Parathyroid adenoma (tissue), 2 donors: ENCODE results near the gene FZD1.
"Not testable (repeated sequence)": the region's sequence is repeated elsewhere in the genome, so short reads cannot be mapped to it uniquely, and the experiment has no call there.

ENCODE experiments used
- H2AFZ ChIP-seq: fragments of 300-600 bp; sonication (generic); one replicate; pipeline ENCODE4 v1.7.0; 2017; ENCODE audit warnings: antibody characterized with exemption, mild to moderate bottlenecking
- H3K27ac ChIP-seq: fragments of 300-600 bp; sonication (generic); one replicate; pipeline ENCODE4 v1.7.0; 2017
- H3K27me3 ChIP-seq: fragments of 300-600 bp; sonication (generic); one replicate; pipeline ENCODE4 v1.7.0; 2017; ENCODE audit warnings: low read length; ENCODE audit not compliant: control insufficient read depth, insufficient read depth
- H3K36me3 ChIP-seq: fragments of 300-600 bp; sonication (generic); one replicate; pipeline ENCODE4 v1.7.0; 2017; ENCODE audit warnings: low read length; ENCODE audit not compliant: control insufficient read depth, insufficient read depth
- H3K4me1 ChIP-seq: fragments of 300-600 bp; sonication (generic); one replicate; pipeline ENCODE4 v1.7.0; 2017; ENCODE audit warnings: control low read depth
- H3K4me2 ChIP-seq: fragments of 300-600 bp; sonication (generic); one replicate; pipeline ENCODE4 v1.7.0; 2017; ENCODE audit warnings: low read length
- H3K4me3 ChIP-seq: fragments of 300-600 bp; sonication (generic); one replicate; pipeline ENCODE4 v1.7.0; 2017; ENCODE audit warnings: low read depth, low read length
- H3K79me2 ChIP-seq: fragments of 300-600 bp; sonication (generic); one replicate; pipeline ENCODE4 v1.7.0; 2017; ENCODE audit warnings: control low read depth
- H3K9ac ChIP-seq: fragments of 300-600 bp; sonication (generic); one replicate; pipeline ENCODE4 v1.7.0; 2017; ENCODE audit warnings: mild to moderate bottlenecking
- H3K9me3 ChIP-seq: fragments of 300-600 bp; sonication (generic); one replicate; pipeline ENCODE4 v1.7.0; 2017; ENCODE audit warnings: low read length; ENCODE audit not compliant: control insufficient read depth
- TF ChIP-seq, protein P1 (sequence below): fragments of 300-600 bp; sonication (generic); IDR thresholded peaks from one replicate; pipeline ENCODE4 v1.7.0; 2017; ENCODE audit warnings: antibody characterized with exemption, mild to moderate bottlenecking
- donor health status: primary hyperparathyroidism.

The FZD1 gene

DNA sequence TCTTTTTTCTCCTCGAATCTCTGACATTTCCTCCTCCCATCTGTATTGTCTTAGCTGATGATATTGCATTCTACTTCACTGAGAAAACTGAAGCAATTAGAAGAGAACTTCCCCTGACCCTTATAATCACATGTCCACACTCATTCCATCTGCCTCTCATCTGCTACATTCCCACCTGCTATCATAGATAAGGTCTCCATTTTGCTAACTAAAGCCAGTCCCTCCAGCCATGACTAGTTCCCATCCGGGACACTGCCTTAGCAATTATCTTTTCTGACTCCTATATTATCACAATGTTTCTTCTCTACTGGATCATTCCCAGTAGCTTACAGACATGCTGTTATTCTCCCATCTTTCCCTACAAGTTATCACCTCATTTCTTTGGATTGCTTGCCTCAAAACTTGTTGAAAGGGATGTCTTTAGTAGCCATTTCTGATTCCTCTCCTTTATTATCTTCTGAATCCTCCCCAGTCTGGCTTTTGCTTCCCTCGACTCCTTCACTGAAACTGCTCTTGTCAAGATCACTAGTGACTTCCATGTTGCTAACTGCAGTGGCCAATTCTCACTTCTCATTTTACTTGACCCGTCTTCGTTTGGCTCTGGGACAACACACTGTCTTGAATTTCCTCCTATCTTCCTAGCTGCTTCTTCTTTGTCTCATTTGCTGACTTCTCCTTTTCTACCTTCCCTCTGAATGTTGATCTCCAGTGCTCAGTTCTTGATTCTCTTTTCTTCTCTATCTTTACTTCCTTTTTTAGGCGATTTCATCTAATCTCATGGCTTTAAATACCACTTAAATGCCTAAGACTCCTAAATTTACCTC is 35.9 kb downstream of the FZD1 start:
- TF ChIP-seq, protein P1, sequence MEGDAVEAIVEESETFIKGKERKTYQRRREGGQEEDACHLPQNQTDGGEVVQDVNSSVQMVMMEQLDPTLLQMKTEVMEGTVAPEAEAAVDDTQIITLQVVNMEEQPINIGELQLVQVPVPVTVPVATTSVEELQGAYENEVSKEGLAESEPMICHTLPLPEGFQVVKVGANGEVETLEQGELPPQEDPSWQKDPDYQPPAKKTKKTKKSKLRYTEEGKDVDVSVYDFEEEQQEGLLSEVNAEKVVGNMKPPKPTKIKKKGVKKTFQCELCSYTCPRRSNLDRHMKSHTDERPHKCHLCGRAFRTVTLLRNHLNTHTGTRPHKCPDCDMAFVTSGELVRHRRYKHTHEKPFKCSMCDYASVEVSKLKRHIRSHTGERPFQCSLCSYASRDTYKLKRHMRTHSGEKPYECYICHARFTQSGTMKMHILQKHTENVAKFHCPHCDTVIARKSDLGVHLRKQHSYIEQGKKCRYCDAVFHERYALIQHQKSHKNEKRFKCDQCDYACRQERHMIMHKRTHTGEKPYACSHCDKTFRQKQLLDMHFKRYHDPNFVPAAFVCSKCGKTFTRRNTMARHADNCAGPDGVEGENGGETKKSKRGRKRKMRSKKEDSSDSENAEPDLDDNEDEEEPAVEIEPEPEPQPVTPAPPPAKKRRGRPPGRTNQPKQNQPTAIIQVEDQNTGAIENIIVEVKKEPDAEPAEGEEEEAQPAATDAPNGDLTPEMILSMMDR: no peak
- Histone ChIP-seq H3K4me2 (no peak overlapping the region), H3K27me3 (no peaks in the 10 kb centered on the region), H3K9ac (no peak overlapping the region), H3K4me3 (no peak overlapping the region), H3K9me3 (no peaks in the 10 kb centered on the region), H3K79me2 (no peaks in the 10 kb centered on the region), H2AFZ (no peak overlapping the region), H3K4me1 (no peaks in the 10 kb centered on the region), H3K27ac (no peak overlapping the region), H3K36me3 (no peaks in the 10 kb centered on the region)

DNA sequence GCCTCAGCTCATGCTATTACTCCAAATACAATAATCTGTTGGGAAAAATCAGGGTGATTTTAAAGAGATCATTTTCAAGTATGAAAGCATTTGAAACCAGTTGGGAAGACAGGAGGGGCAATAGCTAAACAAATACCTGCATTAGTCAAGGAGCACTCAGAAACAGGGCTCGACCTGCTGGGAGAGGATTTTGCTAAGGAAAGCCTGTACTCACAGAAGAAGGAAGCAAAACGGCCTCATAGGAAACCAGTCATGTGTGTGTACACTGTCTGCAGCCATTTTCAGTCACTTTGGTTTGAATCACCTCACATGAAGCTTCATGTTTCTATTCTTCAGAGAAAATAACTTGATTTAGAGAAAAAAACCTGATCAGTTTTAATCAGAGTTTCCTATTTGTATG is 38.6 kb downstream of the FZD1 start:
- no peak overlapping the region for H3K4me3 ChIP-seq
- TF ChIP-seq, protein P1: no peak
- H2AFZ ChIP-seq: no peak overlapping the region
- H3K79me2 ChIP-seq: no peaks in the 10 kb centered on the region
- no peaks in the 10 kb centered on the region for H3K27me3 ChIP-seq
- H3K4me2 ChIP-seq: no peak overlapping the region
- no peak overlapping the region for H3K9ac ChIP-seq
- no peaks in the 10 kb centered on the region for H3K4me1 ChIP-seq
- H3K27ac ChIP-seq: no peak overlapping the region
- no peaks in the 10 kb centered on the region for H3K9me3 ChIP-seq
- no peaks in the 10 kb centered on the region for H3K36me3 ChIP-seq

DNA sequence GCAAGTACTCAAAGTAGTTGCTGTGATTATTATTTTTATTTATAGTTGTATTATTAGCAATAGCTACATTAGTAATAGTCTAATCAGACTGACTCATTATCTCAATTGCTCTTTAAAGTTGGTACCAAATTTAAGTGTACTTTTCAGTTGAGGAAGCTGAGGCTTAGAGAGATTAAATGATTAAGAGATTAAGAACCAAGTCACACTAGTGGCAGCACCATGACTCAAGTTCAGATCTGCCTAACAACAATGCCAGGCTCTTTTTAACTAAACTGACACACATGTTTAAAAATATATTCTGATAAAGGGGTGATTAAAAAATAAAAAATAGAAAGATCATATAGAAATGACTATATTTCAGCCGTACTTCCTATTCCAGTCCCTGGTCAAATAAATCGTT is 42.0 kb downstream of the FZD1 start:
- Histone ChIP-seq H2AFZ (no peak overlapping the region), H3K36me3 (no peaks in the 10 kb centered on the region), H3K9ac (no peak overlapping the region), H3K4me3 (no peak overlapping the region), H3K79me2 (no peaks in the 10 kb centered on the region), H3K9me3 (no peaks in the 10 kb centered on the region), H3K27me3 (no peaks in the 10 kb centered on the region), H3K27ac (no peak overlapping the region), H3K4me2 (no peak overlapping the region), H3K4me1 (no peaks in the 10 kb centered on the region)
- TF ChIP-seq, protein P1: no peak

DNA sequence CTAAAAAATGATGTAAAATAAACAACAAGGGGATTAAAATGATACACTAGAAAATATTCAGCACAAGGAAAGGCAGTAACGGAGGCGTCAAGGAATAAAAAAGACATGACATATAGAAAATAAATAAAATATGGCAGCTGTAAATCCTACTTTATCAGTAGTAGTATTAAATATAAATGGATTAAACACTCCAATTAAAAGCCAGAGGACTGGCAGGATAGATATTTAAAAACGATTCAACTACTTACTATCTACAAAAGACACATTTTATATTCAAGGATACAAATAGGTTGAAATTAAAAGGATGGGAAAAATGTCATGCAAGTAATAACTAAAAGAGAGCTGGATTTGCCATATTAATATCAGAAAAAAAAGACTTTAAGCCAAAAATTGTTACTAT is 43.2 kb downstream of the FZD1 start:
- TF ChIP-seq, protein P1: no peak
- no peaks in the 10 kb centered on the region for H3K4me1 ChIP-seq

DNA sequence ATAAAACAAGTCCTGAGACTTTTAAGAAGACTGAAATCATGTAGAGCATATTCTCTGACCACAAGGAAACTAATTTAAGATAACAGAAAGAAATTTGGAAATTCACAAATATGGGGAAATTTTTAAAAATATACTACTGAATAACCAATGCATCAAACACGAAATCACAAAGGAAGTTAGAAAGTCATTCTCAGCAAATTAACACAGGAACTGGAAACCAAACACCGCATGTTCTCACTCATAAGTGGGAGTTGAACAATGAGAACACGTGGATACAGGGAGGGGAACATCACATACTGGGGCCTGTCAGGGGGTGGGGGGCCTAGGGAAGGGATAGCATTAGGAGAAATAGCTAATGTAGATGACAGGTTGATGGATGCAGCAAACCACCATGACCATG is 44.0 kb downstream of the FZD1 start:
- H3K27me3 ChIP-seq, H3K79me2 ChIP-seq, H3K36me3 ChIP-seq, H2AFZ ChIP-seq, H3K27ac ChIP-seq, H3K4me2 ChIP-seq, H3K9ac ChIP-seq, H3K4me1 ChIP-seq, H3K9me3 ChIP-seq, H3K4me3 ChIP-seq: not testable (repeated sequence)

More for the DNA sequence above, 43.2 kb downstream of the FZD1 start:
- Histone ChIP-seq H3K27ac (no peak overlapping the region), H3K9ac (no peak overlapping the region), H3K36me3 (no peaks in the 10 kb centered on the region), H3K9me3 (no peaks in the 10 kb centered on the region), H3K79me2 (no peaks in the 10 kb centered on the region), H3K4me2 (no peak overlapping the region), H2AFZ (no peak overlapping the region), H3K27me3 (no peaks in the 10 kb centered on the region), H3K4me3 (no peak overlapping the region)
